GM10248 (cell line): ENCODE measurements around the gene EIF4E.

Experiments used
- CTCF ChIA-PET: fragments of 300-600 bp; sonication (Branson Sonifier 250); formaldehyde crosslinking; extraction: SDS; loops from one replicate; lab custom pipeline; 2021; ENCODE audit warnings: antibody characterized with exemption; lab: Yijun Ruan, JAX
- POLR2A ChIA-PET: fragments of 350-650 bp; sonication (Branson Sonifier 250); formaldehyde crosslinking; extraction: SDS; loops from one replicate; lab custom pipeline; 2020; ENCODE audit warnings: antibody characterized with exemption; lab: Yijun Ruan, JAX
- DNase-seq: peaks from one replicate; pipeline ENCODE4 v3.0.0; 2012; ENCODE audit errors: extremely low spot score
- TF ChIP-seq, protein P1 (sequence below): IDR thresholded peaks from 2 replicates; pipeline ENCODE4 v1.5.1; 2012; ENCODE audit warnings: mild to moderate bottlenecking, low read depth; ENCODE audit errors: extremely low read depth, missing control alignments, control extremely low read depth

The EIF4E gene

DNA sequence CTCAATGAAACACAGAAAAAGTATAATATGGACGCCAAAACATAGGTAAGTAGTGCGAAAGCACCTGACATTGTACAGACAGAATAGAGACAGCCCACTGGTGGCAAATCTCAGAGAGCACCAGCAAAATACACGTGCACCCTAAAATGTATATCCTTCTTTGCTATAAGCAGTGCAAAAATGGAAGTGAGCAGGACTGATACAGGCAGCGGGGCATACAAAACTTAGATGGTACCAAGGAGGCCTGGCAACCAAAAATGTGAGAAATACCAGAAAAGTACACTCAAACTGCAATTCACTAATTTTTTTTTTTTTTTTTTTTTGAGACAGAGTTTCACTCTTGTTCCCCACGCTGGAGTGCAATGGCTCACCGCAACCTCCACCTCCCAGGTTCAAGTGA is 63.9 kb downstream of the EIF4E start:
- CTCF ChIA-PET = no interaction called here
- POLR2A ChIA-PET = no interaction called here
- TF ChIP-seq, protein P1, sequence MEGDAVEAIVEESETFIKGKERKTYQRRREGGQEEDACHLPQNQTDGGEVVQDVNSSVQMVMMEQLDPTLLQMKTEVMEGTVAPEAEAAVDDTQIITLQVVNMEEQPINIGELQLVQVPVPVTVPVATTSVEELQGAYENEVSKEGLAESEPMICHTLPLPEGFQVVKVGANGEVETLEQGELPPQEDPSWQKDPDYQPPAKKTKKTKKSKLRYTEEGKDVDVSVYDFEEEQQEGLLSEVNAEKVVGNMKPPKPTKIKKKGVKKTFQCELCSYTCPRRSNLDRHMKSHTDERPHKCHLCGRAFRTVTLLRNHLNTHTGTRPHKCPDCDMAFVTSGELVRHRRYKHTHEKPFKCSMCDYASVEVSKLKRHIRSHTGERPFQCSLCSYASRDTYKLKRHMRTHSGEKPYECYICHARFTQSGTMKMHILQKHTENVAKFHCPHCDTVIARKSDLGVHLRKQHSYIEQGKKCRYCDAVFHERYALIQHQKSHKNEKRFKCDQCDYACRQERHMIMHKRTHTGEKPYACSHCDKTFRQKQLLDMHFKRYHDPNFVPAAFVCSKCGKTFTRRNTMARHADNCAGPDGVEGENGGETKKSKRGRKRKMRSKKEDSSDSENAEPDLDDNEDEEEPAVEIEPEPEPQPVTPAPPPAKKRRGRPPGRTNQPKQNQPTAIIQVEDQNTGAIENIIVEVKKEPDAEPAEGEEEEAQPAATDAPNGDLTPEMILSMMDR = no peak
- DNase-seq = no peak

DNA sequence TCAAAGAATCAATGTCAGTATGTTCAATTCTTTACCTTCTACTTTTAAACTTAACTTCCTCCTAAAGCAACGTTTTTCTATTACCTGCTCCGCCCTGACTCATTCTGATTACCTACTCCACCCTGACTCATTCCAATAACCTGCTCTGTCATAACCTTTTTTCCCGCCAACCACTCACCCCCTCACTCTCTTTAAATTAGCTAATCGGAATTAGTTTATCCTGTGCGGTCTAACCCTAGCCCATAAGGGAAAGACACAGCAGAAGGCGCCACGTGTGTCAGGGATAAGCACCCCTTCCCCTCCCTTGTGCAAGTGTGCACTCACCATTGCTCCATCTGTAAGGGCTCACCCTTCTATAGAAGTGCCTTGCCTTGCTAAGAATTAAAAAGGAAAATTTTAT is 64.4 kb downstream of the EIF4E start:
- ChIA-PET POLR2A (no interaction called here), CTCF (no interaction called here)
- no peak for DNase-seq
- TF ChIP-seq, protein P1 = no peak

DNA sequence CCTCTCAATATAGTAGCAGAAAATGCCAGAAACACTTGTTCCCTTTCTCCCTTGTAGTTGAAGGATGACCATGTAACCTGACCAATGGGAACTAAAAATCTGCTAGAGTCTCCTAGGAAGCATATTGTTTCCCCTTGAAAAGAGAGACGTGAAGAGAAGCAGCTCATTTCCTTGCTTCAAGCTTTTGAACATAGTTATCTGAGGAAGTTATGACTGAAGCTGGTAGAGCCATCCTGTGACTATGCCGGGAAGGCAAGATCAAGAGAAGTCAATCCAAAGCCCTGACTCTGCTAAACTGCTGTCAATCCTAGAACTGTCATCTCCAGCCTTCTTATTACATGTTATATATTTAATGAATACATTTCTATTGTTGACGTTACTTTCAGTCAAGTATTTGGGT is 66.6 kb downstream of the EIF4E start:
- TF ChIP-seq, protein P1 = no peak
- ChIA-PET POLR2A (no interaction called here), CTCF (no interaction called here)
- DNase-seq = no peak

DNA sequence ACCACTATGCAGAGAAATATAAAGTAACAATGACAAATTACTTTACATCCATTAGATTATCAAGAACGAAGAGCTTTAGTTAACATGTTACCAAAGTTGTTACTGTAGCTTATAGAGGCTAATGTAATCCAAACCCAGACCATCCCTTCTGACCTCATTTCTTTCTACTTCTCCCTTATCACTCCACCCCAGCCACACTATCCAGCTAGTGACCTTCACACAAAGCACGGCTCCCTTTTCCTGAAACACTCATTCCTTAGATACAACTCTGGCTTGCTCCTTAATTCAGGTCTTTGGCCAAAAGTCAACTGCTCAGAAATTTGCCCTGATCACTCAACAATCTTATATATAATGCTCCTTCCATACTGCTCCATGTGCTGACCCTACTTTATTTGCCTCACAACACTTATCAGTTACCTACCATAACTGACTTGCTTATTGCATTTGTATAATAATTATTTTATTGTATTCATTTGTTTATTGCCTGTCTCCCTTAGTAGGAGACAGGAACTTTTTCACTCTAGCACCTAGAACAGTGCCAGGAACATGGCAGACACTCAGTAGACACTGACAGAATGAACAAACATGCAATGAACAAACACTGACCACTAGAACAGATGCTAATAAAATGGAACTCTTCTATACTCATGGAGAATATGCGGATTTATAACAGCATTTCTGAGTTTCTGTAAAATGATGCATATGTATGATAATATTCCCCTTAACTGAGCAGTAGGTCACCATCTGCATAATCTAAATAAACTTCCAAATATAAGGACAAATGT is 67.6 kb downstream of the EIF4E start:
- ChIA-PET POLR2A (no interaction called here), CTCF (interaction anchor here (1.6 kb wide), 1 partner anchor 10 kb away, joined by 4 read pairs; no protein-coding TSS in a partner anchor)
- DNase-seq = no peak
- TF ChIP-seq, protein P1 = no peak

DNA sequence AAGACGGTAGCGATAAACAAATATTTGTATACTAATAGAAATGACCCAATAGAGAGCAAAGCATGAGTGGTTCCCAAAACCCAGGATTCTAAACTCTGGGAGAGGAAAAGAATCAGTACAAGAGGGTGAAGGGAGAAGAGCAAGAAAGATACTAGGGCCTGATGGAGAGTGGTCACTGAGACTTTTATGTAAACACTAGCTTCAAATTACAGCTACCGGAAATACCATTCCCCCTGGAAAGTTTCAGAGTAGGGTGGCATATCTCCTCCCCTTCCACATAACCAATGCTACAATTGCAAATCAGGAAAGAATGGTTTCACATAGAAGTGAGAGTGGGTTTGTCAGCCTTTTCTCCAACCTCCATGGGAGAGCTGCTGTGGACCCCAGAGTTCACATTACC is 77.1 kb downstream of the EIF4E start:
- ChIA-PET POLR2A (no interaction called here), CTCF (no interaction called here)
- DNase-seq = no peak
- TF ChIP-seq, protein P1 = no peak

DNA sequence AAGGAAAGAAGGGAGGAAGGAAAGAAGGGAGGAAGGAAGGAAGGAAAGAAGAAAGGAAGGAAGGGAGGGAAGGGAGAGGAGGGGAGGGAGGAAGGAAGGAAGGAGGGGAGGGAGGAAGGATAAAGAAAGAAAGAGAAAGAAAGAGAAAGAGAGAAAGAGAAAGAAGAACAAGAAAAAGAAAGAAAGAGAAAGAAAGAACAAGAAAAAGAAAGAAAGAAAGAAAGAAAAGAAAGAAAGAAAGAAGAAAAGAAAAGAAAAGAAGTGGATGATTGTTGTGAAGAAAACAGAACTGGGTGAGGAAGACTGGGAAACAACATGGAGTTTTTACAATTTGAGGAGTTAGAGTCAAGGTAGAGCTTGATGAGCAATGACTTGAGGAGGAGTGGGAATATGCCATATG is 78.0 kb downstream of the EIF4E start:
- TF ChIP-seq, protein P1 = no peak
- no peak for DNase-seq
- ChIA-PET CTCF (no interaction called here), POLR2A (no interaction called here)
